ENCODE results near the gene C1QTNF12. TPM values are rescaled to one million over a fixed set of nuclear protein-coding genes. Genes with fewer than 3 reads are reported as not detected.
A peak's percentile ranks its signal among the peaks of the same experiment; 100 is the strongest.

The C1QTNF12 gene
- total and polyA plus RNA-seq, 2 experiments from 2014 or later: 4.1 to 4.2 TPM

DNA sequence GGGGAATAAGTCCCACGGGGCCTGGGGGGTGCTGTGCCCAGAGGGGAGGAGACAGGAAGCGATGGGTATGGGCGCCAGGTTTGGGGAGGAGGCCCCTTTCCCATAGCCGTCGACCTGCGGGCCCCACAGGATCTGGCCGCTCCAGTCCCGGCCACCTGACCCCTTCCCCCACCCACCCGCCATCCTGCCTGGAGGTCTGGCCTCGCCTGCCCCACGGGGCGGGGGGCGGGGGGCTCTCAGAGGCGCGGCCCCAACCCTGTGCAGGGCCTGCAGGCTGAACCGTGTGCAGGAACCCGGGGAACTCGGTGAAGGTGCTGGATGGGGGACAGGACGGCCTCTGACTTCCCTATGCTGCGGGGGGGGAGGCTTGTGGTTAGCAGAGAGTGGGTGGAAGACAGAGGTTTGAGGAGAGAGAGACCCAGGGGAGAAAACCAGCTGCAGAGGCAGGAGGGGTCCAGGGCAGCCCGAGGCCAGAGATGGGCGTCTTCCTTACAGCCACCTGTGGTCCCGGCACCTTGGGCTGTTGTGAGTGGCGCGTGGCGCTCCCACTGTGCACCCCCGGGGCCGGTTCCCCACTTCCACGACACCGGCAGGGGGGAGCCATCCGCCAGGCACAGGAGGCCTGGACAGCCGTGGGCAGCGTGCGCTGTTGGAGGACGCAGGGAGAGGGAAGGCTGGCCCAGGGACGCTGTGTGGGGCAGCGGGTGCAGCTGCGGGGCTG lies 37.6 kb downstream of the C1QTNF12 start:
- H2AFZ ChIP-seq: no peak overlapping the region
- Mint-ChIP-seq H3K4me3 (no peak overlapping the region), H3K9me3 (no peaks in the 10 kb centered on the region; the same call in 2 of the 3 replicates)

More for the DNA sequence above, 37.6 kb downstream of the C1QTNF12 start:
- TF ChIP-seq, protein P1, sequence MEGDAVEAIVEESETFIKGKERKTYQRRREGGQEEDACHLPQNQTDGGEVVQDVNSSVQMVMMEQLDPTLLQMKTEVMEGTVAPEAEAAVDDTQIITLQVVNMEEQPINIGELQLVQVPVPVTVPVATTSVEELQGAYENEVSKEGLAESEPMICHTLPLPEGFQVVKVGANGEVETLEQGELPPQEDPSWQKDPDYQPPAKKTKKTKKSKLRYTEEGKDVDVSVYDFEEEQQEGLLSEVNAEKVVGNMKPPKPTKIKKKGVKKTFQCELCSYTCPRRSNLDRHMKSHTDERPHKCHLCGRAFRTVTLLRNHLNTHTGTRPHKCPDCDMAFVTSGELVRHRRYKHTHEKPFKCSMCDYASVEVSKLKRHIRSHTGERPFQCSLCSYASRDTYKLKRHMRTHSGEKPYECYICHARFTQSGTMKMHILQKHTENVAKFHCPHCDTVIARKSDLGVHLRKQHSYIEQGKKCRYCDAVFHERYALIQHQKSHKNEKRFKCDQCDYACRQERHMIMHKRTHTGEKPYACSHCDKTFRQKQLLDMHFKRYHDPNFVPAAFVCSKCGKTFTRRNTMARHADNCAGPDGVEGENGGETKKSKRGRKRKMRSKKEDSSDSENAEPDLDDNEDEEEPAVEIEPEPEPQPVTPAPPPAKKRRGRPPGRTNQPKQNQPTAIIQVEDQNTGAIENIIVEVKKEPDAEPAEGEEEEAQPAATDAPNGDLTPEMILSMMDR (conservative IDR thresholded peaks at IDR 0.05; ENCODE audit: low read depth in 2 of 2): no peak
- TF ChIP-seq REST (IDR thresholded peaks at IDR 0.05; ENCODE audit: unreplicated experiment): no peak
- TF ChIP-seq STAT1 (IDR thresholded peaks at IDR 0.05; ENCODE audit: unreplicated experiment): no peak
- TF ChIP-seq ZNF462 (CRISPR knock-in tag; IDR thresholded peaks at IDR 0.05): no peak
- TF ChIP-seq ZNF331 (CRISPR knock-in tag; IDR thresholded peaks at IDR 0.05; ENCODE audit: low read depth): no peak
- TF ChIP-seq JUNB (IDR thresholded peaks at IDR 0.05; ENCODE audit: unreplicated experiment): no peak
- no peak for TF ChIP-seq POLR2AphosphoS5 (IDR thresholded peaks at IDR 0.05; ENCODE audit: low read depth)
- TF ChIP-seq CREB1 (CRISPR knock-in tag; IDR thresholded peaks at IDR 0.05; ENCODE audit: low read depth): no peak
- TF ChIP-seq NANOG (IDR thresholded peaks at IDR 0.05; ENCODE audit: borderline replicate concordance): no peak
- no peak for TF ChIP-seq EZH2 (IDR thresholded peaks at IDR 0.05; ENCODE audit: low read depth, unreplicated experiment)
- no peak for TF ChIP-seq ZNF114 (CRISPR knock-in tag; IDR thresholded peaks at IDR 0.05)
- TF ChIP-seq, protein P2, sequence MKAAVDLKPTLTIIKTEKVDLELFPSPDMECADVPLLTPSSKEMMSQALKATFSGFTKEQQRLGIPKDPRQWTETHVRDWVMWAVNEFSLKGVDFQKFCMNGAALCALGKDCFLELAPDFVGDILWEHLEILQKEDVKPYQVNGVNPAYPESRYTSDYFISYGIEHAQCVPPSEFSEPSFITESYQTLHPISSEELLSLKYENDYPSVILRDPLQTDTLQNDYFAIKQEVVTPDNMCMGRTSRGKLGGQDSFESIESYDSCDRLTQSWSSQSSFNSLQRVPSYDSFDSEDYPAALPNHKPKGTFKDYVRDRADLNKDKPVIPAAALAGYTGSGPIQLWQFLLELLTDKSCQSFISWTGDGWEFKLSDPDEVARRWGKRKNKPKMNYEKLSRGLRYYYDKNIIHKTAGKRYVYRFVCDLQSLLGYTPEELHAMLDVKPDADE (IDR thresholded peaks at IDR 0.05): no peak
- TF ChIP-seq EZH2phosphoT487 (IDR thresholded peaks at IDR 0.05; ENCODE audit: unreplicated experiment): no peak
- H3K4me1 Mint-ChIP-seq: no peaks in the 10 kb centered on the region
- DNase-seq (ENCODE audit: low spot score) (peak; percentile 0), ATAC-seq (no peak)
- peaks cover 7% of the 10 kb centered on the region for H3K27me3 Mint-ChIP-seq (ENCODE audit: insufficient read depth, low read depth, poor library complexity)
- H3F3A ChIP-seq (replicated peaks; ENCODE audit: low read depth): no peaks in the 10 kb centered on the region
- no peaks in the 10 kb centered on the region for H3K36me3 Mint-ChIP-seq (ENCODE audit: low read depth)
- no peaks in the 10 kb centered on the region for H3K79me2 ChIP-seq (replicated peaks; ENCODE audit: insufficient read depth)
- H3K4me1 ChIP-seq (ENCODE audit: insufficient read depth): no peaks in the 10 kb centered on the region
- no peaks in the 10 kb centered on the region for H4K20me1 ChIP-seq (replicated peaks; ENCODE audit: insufficient read depth)
- no peak overlapping the region for H3K4me3 ChIP-seq
- no peak overlapping the region for H3K27ac ChIP-seq (ENCODE audit: low read depth)
- H3K27ac Mint-ChIP-seq: no peak overlapping the region
- H3K27me3 ChIP-seq (ENCODE audit: insufficient read depth): peaks cover 13% of the 10 kb centered on the region; the same call in 1 of the 2 replicates
- H3K36me3 ChIP-seq (ENCODE audit: insufficient read depth): no peaks in the 10 kb centered on the region
- no peak overlapping the region for H3K4me2 ChIP-seq
- no peaks in the 10 kb centered on the region for H3K9me2 ChIP-seq (ENCODE audit: insufficient read depth)
